HepG2 (cell line): ENCODE results near the gene TEAD1. TPM values are rescaled to one million over a fixed set of nuclear protein-coding genes. Genes with fewer than 3 reads are reported as not detected.

Experiments
- ATAC-seq: fragments of 200-7000 bp; cut with Tn5 transposase; 3 replicates; pipeline ENCODE4 v1.9.1; 2020; ENCODE audit warnings: mild to moderate bottlenecking, moderate library complexity
- BruUV-seq: library from RNA; stranded (reverse); fragments of 400-500 nt; replicated peaks from 2 replicates; lab custom pipeline; 2021; lab: Mats Ljungman, UMichigan
- CTCF ChIA-PET: fragments of 300-600 bp; formaldehyde crosslinking; extraction: SDS; loops from one replicate; lab custom pipeline; 2021; ENCODE audit warnings: low total read pairs, inconsistent platforms, low intra/inter-chr PET ratio; lab: Yijun Ruan, JAX
- POLR2A ChIA-PET: fragments of 350-600 bp; sonication (Branson Sonifier 250); formaldehyde crosslinking; loops from one replicate; lab custom pipeline; 2020; ENCODE audit warnings: antibody characterized with exemption, inconsistent platforms; lab: Yijun Ruan, JAX
- DNase-seq: peaks from one replicate; pipeline ENCODE4 v3.0.0-alpha.2; 2015; ENCODE audit warnings: low spot score
- FAIRE-seq: peaks from 3 replicates; lab custom pipeline; 2011; peaks lifted over from hg19 to GRCh38; lab: Jason Lieb, UNC
- H2AFZ ChIP-seq: one replicate; pipeline ENCODE4 v1.6.1; 2011; ENCODE audit warnings: low read length, inconsistent platforms
- H3K27ac ChIP-seq: fragments of 300-600 bp; 3 replicates; pipeline ENCODE4 v1.8.0; 2011; ENCODE audit warnings: mixed run types, mild to moderate bottlenecking, mixed read lengths, low read length, inconsistent platforms; ENCODE audit not compliant: insufficient read depth; ENCODE audit errors: extremely low read length
- H3K27me3 ChIP-seq, 2 experiments: fragments of 200-600 bp in 1 of 2; 2 replicates in 1 of 2; 3 replicates in 1 of 2; pipeline versions ENCODE4 v1.6.0 to v1.8.0; 2011; ENCODE audit warnings: low read length in 2 of 2, mild to moderate bottlenecking in 2 of 2, moderate library complexity in 2 of 2, inconsistent platforms in 1 of 2; ENCODE audit not compliant: insufficient read depth in 2 of 2, control insufficient read depth in 1 of 2
- H3K36me3 ChIP-seq, 2 experiments: fragments of 200-600 bp in 1 of 2; replicated peaks in 1 of 2; 2 replicates in 1 of 2; 3 replicates in 1 of 2; pipeline versions ENCODE4 v1.5.1 to v1.8.0; 2011; ENCODE audit warnings: low read length in 2 of 2, inconsistent platforms in 1 of 2; ENCODE audit not compliant: insufficient read depth in 2 of 2, control insufficient read depth in 1 of 2
- H3K4me1 ChIP-seq: 2 replicates; pipeline ENCODE4 v1.5.1; 2012; ENCODE audit warnings: low read length, inconsistent platforms; ENCODE audit not compliant: insufficient read depth
- H3K4me2 ChIP-seq: 2 replicates; pipeline ENCODE4 v1.6.0; 2011; ENCODE audit warnings: low read depth, low read length, inconsistent platforms
- H3K4me3 ChIP-seq, 3 experiments: fragments of 200-600 bp in 1 of 3; sonication (generic), shearing (Covaris generic) in 1 of 3; replicated peaks in 1 of 3; 2 replicates each; pipeline ENCODE4 v1.5.1; 2011 to 2016; ENCODE audit warnings: low read length in 3 of 3, inconsistent platforms in 2 of 3, low read depth in 2 of 3, mild to moderate bottlenecking in 2 of 3, control low read depth in 1 of 3, mixed read lengths in 1 of 3; ENCODE audit not compliant: insufficient read depth in 1 of 3
- H3K79me2 ChIP-seq: one replicate; pipeline ENCODE4 v1.6.1; 2011; ENCODE audit warnings: low read length, inconsistent platforms; ENCODE audit not compliant: insufficient read depth
- H3K9ac ChIP-seq: 2 replicates; pipeline ENCODE4 v1.6.0; 2011; ENCODE audit warnings: mild to moderate bottlenecking, low read depth, low read length, inconsistent platforms; ENCODE audit not compliant: insufficient read depth
- H3K9me3 ChIP-seq: 2 replicates; pipeline ENCODE4 v1.5.1; 2012; ENCODE audit warnings: mild to moderate bottlenecking, low read length
- H4K20me1 ChIP-seq: 2 replicates; pipeline ENCODE4 v1.6.0; 2011; ENCODE audit warnings: inconsistent platforms, mild to moderate bottlenecking, low read length, moderate library complexity; ENCODE audit not compliant: insufficient read depth
- IKZF4 ChIP-seq: sonication (generic); formaldehyde crosslinking; IDR thresholded peaks from 2 replicates; pipeline ENCODE4 v1.5.1; 2020; ENCODE audit warnings: borderline replicate concordance, mild to moderate bottlenecking, low read depth, missing genetic modification reagents; ENCODE audit errors: not compliant biosample characterization
- JARID2 ChIP-seq: sonication (generic); formaldehyde crosslinking; IDR thresholded peaks from 2 replicates; pipeline ENCODE4 v1.8.1; 2023; ENCODE audit warnings: missing genetic modification reagents, inconsistent platforms; ENCODE audit not compliant: insufficient replicate concordance
- RFXANK ChIP-seq: IDR thresholded peaks from 2 replicates; pipeline ENCODE4 v1.6.1; 2016
- SAFB2 ChIP-seq: sonication (generic); formaldehyde crosslinking; IDR thresholded peaks from 2 replicates; pipeline ENCODE4 v1.5.1; 2020; ENCODE audit warnings: missing genetic modification reagents, low read depth, mild to moderate bottlenecking, borderline replicate concordance
- SPEN ChIP-seq: sonication (generic); formaldehyde crosslinking; IDR thresholded peaks from 2 replicates; pipeline ENCODE4 v1.5.1; 2020; ENCODE audit warnings: low read depth, mild to moderate bottlenecking, missing genetic modification reagents
- ZBTB33 ChIP-seq: sonication (generic); formaldehyde crosslinking; IDR thresholded peaks from 2 replicates; pipeline ENCODE4 v1.4.0; 2020; ENCODE audit warnings: missing genetic modification reagents
- ZBTB37 ChIP-seq: sonication (generic); formaldehyde crosslinking; IDR thresholded peaks from 2 replicates; pipeline ENCODE4 v1.4.0; 2020; ENCODE audit warnings: mild to moderate bottlenecking, missing genetic modification reagents
- ZNF430 ChIP-seq: sonication (generic); formaldehyde crosslinking; IDR thresholded peaks from 2 replicates; pipeline ENCODE4 v1.9.0; 2021; ENCODE audit warnings: mild to moderate bottlenecking, missing genetic modification reagents
- ZNF556 ChIP-seq: sonication (generic); formaldehyde crosslinking; IDR thresholded peaks from 2 replicates; pipeline ENCODE4 v1.4.0; 2020; ENCODE audit warnings: mild to moderate bottlenecking, missing genetic modification reagents, borderline replicate concordance
- ZNF598 ChIP-seq: sonication (generic); formaldehyde crosslinking; IDR thresholded peaks from 2 replicates; pipeline ENCODE4 v1.5.1; 2020; ENCODE audit warnings: mild to moderate bottlenecking, missing genetic modification reagents, borderline replicate concordance
- WGBS: methylation state at CpG from one replicate; pipeline ENCODE4 v1.1.6; 2017; ENCODE audit warnings: low lambda C conversion rate; 5-methylcytosine and 5-hydroxymethylcytosine counted together
- in situ Hi-C: cut with HindIII; loops from 2 replicates; pipeline ENCODE4 v1.10.0; 2017; ENCODE audit warnings: low pct_unique_long_range_greater_than_20kb; ENCODE audit not compliant: extremely low pct_ligation_motif_present
- intact Hi-C: fragments of 100-400 bp; cut with micrococcal nuclease; formaldehyde crosslinking; loops from one replicate; pipeline ENCODE4 v1.10.0; 2022; ENCODE audit not compliant: unreplicated experiment
- polyA plus RNA-seq, 8 experiments: library from polyadenylated mRNA; depleted of rRNA in 3 of 8; stranded (reverse) in 7 of 8; unstranded in 1 of 8; fragments of >200 nt; fragmentation: Illumina TruSeq in 4 of 8; extraction: Trizol in 4 of 8; gene quantifications; 2 replicates each; pipeline versions ENCODE4 v1.2.1 to v1.2.3, GENCODE V29; 2011 to 2016; ENCODE audit warnings: low read depth in 4 of 8, missing spikeins in 1 of 8, mixed read lengths in 1 of 8; ENCODE audit not compliant: insufficient read depth in 1 of 8
- total RNA-seq, 5 experiments: library from RNA; depleted of rRNA; stranded (reverse); fragments of >200 nt; fragmentation: Illumina TruSeq; extraction: Trizol; gene quantifications; 2 replicates each; pipeline ENCODE4 v1.2.3, GENCODE V29; 2016; ENCODE audit warnings: low read depth in 1 of 5
- TF ChIP-seq, protein P1 (sequence below), 2 experiments: sonication (generic) in 1 of 2; formaldehyde crosslinking in 1 of 2; IDR thresholded peaks; 2 replicates each; pipeline versions ENCODE4 v1.6.1 to v1.9.0; 2014 to 2022; ENCODE audit warnings: antibody characterized with exemption in 1 of 2, borderline replicate concordance in 1 of 2, inconsistent platforms in 1 of 2, low read depth in 1 of 2, missing genetic modification reagents in 1 of 2

The TEAD1 gene
- total and polyA plus RNA-seq, 2 of the 13 experiments (the other 11 are each of a cell fraction or from before 2014, with no cell fraction given), result 20.1 to 30.5 TPM

DNA sequence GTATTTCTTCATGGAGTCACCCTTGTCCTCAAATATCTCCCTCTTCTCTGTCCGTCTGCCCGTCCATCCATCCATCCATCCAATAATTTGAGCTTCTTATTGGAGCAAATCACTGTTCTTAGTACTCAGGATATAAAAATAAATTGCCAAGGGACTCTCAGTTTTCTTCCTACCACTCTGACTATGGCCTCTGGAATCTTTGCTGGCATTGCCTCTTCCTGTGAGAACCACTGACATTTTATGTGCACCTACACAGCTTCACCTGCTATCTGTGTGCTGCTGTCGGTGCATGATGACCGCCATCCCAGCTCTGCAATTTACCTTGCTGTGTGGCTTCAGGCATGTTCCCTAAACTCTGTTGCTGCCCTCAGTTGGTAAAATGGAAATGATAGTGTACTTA, 37.9 kb downstream of the TEAD1 start (continued):
- TF ChIP-seq, protein P1, sequence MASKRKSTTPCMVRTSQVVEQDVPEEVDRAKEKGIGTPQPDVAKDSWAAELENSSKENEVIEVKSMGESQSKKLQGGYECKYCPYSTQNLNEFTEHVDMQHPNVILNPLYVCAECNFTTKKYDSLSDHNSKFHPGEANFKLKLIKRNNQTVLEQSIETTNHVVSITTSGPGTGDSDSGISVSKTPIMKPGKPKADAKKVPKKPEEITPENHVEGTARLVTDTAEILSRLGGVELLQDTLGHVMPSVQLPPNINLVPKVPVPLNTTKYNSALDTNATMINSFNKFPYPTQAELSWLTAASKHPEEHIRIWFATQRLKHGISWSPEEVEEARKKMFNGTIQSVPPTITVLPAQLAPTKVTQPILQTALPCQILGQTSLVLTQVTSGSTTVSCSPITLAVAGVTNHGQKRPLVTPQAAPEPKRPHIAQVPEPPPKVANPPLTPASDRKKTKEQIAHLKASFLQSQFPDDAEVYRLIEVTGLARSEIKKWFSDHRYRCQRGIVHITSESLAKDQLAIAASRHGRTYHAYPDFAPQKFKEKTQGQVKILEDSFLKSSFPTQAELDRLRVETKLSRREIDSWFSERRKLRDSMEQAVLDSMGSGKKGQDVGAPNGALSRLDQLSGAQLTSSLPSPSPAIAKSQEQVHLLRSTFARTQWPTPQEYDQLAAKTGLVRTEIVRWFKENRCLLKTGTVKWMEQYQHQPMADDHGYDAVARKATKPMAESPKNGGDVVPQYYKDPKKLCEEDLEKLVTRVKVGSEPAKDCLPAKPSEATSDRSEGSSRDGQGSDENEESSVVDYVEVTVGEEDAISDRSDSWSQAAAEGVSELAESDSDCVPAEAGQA (IDR thresholded peaks at IDR 0.05; ENCODE audit: low read depth), result no peak
- TF ChIP-seq, protein P1 (CRISPR knock-in tag; IDR thresholded peaks at IDR 0.05; ENCODE audit: borderline replicate concordance), result no peak
- TF ChIP-seq IKZF4 (CRISPR knock-in tag), result no peak
- no peak for TF ChIP-seq RFXANK

DNA sequence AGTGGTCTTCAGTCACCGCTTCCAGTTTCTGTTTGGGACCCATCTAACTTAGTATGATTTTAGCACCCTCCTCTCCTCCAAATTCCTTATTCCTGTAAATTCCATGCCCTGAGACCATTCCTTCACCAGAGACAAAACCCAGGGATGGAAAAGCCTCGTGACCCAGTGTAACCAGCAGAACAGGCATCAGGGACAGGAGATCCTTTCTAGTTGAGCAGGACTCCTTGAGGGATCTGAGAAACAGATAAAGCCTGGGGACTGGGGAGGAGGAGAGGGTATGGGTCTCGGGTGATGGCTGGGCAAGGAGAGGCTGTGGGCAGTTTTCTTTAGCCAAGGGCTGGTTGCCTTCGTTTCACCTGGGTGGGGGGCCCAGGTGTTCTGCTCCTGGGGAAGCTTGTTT, 40.9 kb downstream of the TEAD1 start:
- no TSS peak for BruUV-seq
- Histone ChIP-seq H3K4me3 (no peak overlapping the region), H3K4me2 (no peak overlapping the region), H2AFZ (no peak overlapping the region), H3K9me3 (no peaks in the 10 kb centered on the region), H3K4me1 (peaks cover 5% of the 10 kb centered on the region; the same call in 1 of the 2 replicates), H4K20me1 (no peaks in the 10 kb centered on the region), H3K27ac (no peak overlapping the region), H3K27me3 (no peaks in the 10 kb centered on the region), H3K79me2 (peaks cover 16% of the 10 kb centered on the region), H3K36me3 (no peaks in the 10 kb centered on the region), H3K9ac (no peak overlapping the region)
- no peak for FAIRE-seq
- no peak for ATAC-seq
- POLR2A ChIA-PET, result no interaction called here
- in situ Hi-C loops (no loop called here), intact Hi-C loops (no loop called here)
- 100% methylated on average over 2 of the region's 4 CpGs for WGBS
- DNase-seq, result no peak
- CTCF ChIA-PET, result no interaction called here
- no peak for TF ChIP-seq JARID2 (CRISPR knock-in tag)
- no peak for TF ChIP-seq ZNF556 (CRISPR knock-in tag)
- no peak for TF ChIP-seq ZBTB37
- no peak for TF ChIP-seq SAFB2 (CRISPR knock-in tag)
- no peak for TF ChIP-seq ZNF598
- no peak for TF ChIP-seq ZNF430 (CRISPR knock-in tag)
- TF ChIP-seq ZBTB33 (CRISPR knock-in tag), result no peak
- no peak for TF ChIP-seq SPEN
